ENCODE results near the gene KRTCAP3. TPM values are rescaled to one million over a fixed set of nuclear protein-coding genes. Genes with fewer than 3 reads are reported as not detected.

KRTCAP3 gene, protein sequence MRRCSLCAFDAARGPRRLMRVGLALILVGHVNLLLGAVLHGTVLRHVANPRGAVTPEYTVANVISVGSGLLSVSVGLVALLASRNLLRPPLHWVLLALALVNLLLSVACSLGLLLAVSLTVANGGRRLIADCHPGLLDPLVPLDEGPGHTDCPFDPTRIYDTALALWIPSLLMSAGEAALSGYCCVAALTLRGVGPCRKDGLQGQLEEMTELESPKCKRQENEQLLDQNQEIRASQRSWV
- 13.3 and 13.9 TPM in 2 replicates for total RNA-seq

GRCh38 chr2:27441958-27442919 lies at the start of gene KRTCAP3:
Gene KRTCAP3, plus strand, starts transcription at chr2:27442381. Its CDS starts 32 bp downstream, at chr2:27442413.

DNA sequence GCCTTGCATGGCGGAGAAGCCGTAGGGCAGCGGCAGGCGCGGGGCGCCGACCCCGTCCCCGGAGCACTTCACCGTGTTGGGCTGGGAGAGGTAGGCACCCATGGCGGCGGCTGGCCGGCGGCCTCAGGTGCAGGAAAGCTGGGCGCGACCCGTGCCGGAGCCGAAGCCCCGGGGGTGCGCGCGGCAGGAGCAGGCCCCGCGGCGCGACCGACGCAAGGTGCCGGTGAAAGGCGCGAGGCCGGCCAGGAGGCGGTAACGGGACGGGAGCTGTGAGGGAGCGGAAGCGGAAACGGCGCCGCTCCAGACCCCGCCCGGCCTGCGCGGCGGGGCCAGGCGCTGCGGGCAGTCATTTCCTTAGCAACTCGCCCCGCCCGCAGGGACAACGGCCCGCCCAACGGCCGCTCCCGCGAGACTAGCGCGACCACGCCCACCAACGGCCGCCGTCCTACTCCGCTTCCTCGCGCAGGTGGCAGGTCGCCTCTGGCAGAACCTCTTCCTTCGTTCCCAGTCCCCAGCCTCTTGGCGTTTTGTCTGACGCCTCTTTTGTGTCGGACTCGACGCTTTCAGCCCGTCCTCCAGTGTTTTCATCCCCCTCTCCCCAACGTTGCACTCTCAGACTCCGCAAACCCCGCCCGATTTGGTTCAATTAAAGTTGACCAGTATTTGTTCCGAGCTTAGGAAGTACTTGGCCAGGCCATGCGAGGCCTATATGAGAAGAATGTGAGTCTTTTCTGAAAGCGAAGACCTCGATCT lies 32.7 kb upstream of the KRTCAP3 start, which contains the start of gene PPM1G:
PPM1G (minus strand) TSS at position 271 of the 753 bp plus-strand sequence; CDS start at position 102, 169 bp downstream.

GRCh38 chr2:27428213-27428977 lies 13.8 kb upstream of the KRTCAP3 start, which contains the start of gene NRBP1:
Gene NRBP1, plus strand, starts transcription at chr2:27428631. Its CDS starts 4,643 bp downstream, at chr2:27433274.

GRCh38 chr2:27489498-27490397 lies 47.6 kb downstream of the KRTCAP3 start, which contains the start of gene IFT172:
Gene IFT172, minus strand, starts transcription at chr2:27489743. Its CDS starts 90 bp downstream, at chr2:27489653.

Other genes with a start within 250 kb of the KRTCAP3 start
- gene ATRAID, start 230.3 kb upstream of the KRTCAP3 start, total RNA-seq: 122 and 193 TPM in 2 replicates
- gene SLC5A6, start 230.1 kb upstream of the KRTCAP3 start, total RNA-seq: 22.9 and 34.7 TPM in 2 replicates
- 34.9 and 61.9 TPM in 2 replicates for gene CAD, start 225.0 kb upstream of the KRTCAP3 start, total RNA-seq
- gene SLC30A3, start 179.3 kb upstream of the KRTCAP3 start, total RNA-seq: not detected in 2 replicates
- not detected in 2 replicates for gene DNAJC5G, start 166.9 kb upstream of the KRTCAP3 start, total RNA-seq
- not detected in 2 replicates for gene TRIM54, start 160.0 kb upstream of the KRTCAP3 start, total RNA-seq
- gene UCN, start 133.9 kb upstream of the KRTCAP3 start, total RNA-seq: 1.0 and 1.1 TPM in 2 replicates
- gene MPV17, start 119.3 kb upstream of the KRTCAP3 start, total RNA-seq: 43.7 and 44.1 TPM in 2 replicates
- 26.0 and 33.6 TPM in 2 replicates for gene GTF3C2, start 85.6 kb upstream of the KRTCAP3 start, total RNA-seq
- 28.6 and 32.8 TPM in 2 replicates for gene EIF2B4, start 72.0 kb upstream of the KRTCAP3 start, total RNA-seq
- gene SNX17, start 71.8 kb upstream of the KRTCAP3 start, total RNA-seq: 79.7 and 108 TPM in 2 replicates
- 11.9 and 12.6 TPM in 2 replicates for gene ZNF513, start 61.6 kb upstream of the KRTCAP3 start, total RNA-seq
- gene PPM1G, start 32.8 kb upstream of the KRTCAP3 start, total RNA-seq: 115 and 118 TPM in 2 replicates
- 103 and 125 TPM in 2 replicates for gene NRBP1, start 13.8 kb upstream of the KRTCAP3 start, total RNA-seq
- gene IFT172, start 47.4 kb downstream of the KRTCAP3 start, total RNA-seq: 5.1 and 11.4 TPM in 2 replicates
- 2.8 and 6.8 TPM in 2 replicates for gene FNDC4, start 52.8 kb downstream of the KRTCAP3 start, total RNA-seq
- gene GCKR, start 54.5 kb downstream of the KRTCAP3 start, total RNA-seq: under 0.01 TPM in 1 of 2 replicates, not detected in the other
- gene ZNF512, start 140.7 kb downstream of the KRTCAP3 start, total RNA-seq: 3.8 and 11.0 TPM in 2 replicates
- gene CCDC121, start 186.6 kb downstream of the KRTCAP3 start, total RNA-seq: 0.68 and 1.2 TPM in 2 replicates
- 40.2 and 40.3 TPM in 2 replicates for gene GPN1, start 186.7 kb downstream of the KRTCAP3 start, total RNA-seq
- gene SUPT7L, start 221.2 kb downstream of the KRTCAP3 start, total RNA-seq: 14.7 and 18.9 TPM in 2 replicates
- 34.1 and 40.3 TPM in 2 replicates for gene SLC4A1AP, start 221.5 kb downstream of the KRTCAP3 start, total RNA-seq